GM12873 (cell line): Measurements from ENCODE around the gene ZNF302.

Experiments used
- CTCF ChIP-seq: IDR thresholded peaks from 2 replicates; pipeline ENCODE4 v1.5.1; 2012; ENCODE audit warnings: low read depth, mild to moderate bottlenecking, moderate library complexity, low read length, control low read depth; ENCODE audit not compliant: insufficient read depth; ENCODE audit errors: missing control alignments

The ZNF302 gene

GRCh38 chr19:34651747-34652146 is 25.7 kb upstream of the ZNF302 start:
- no peak for TF ChIP-seq CTCF

GRCh38 chr19:34654796-34655195 is 22.7 kb upstream of the ZNF302 start:
- TF ChIP-seq CTCF = no peak

- TF ChIP-seq CTCF = no peak
Measured at GRCh38 chr19:34655651-34656050, 21.8 kb upstream of the ZNF302 start.

GRCh38 chr19:34661357-34661756 is 16.1 kb upstream of the ZNF302 start:
- TF ChIP-seq CTCF = no peak

GRCh38 chr19:34662919-34663318 is 14.6 kb upstream of the ZNF302 start:
- peak; percentile 66 for TF ChIP-seq CTCF

- no peak for TF ChIP-seq CTCF
Measured at GRCh38 chr19:34664168-34664567, 13.3 kb upstream of the ZNF302 start.

GRCh38 chr19:34664870-34665269 is 12.6 kb upstream of the ZNF302 start:
- no peak for TF ChIP-seq CTCF
